Activated CD4-positive, alpha-beta T cell treated with anti-CD3 and anti-CD28 coated beads for 36 hours (primary cell): Measurements from ENCODE around the gene CYB5RL. TPM values are rescaled to one million over a fixed set of nuclear protein-coding genes. Genes with fewer than 3 reads are reported as not detected.
A peak's percentile ranks its signal among the peaks of the same experiment; 100 is the strongest.

ENCODE experiments used
- ATAC-seq: fragments of 200-7000 bp; cut with Tn5 transposase; one replicate; pipeline ENCODE4 v1.10.0; 2021; ENCODE audit warnings: mild to moderate bottlenecking, moderate library complexity
- CTCF ChIA-PET: fragments of 350-600 bp; sonication (Branson Sonifier 250); formaldehyde crosslinking; loops from one replicate; lab custom pipeline; 2021; ENCODE audit warnings: antibody characterized with exemption; lab: Charles Lee
- POLR2A ChIA-PET: fragments of 350-600 bp; sonication (Branson Sonifier 250); formaldehyde crosslinking; loops from one replicate; lab custom pipeline; 2021; ENCODE audit warnings: antibody characterized with exemption, inconsistent platforms; lab: Charles Lee
- DNase-seq: peaks from one replicate; pipeline ENCODE4 v3.0.0-alpha.2; 2020
- H3K27ac Mint-ChIP-seq: one replicate; pipeline ENCODE4 v1.8.0; 2021; ENCODE audit warnings: mixed read lengths
- H3K27me3 Mint-ChIP-seq: one replicate; pipeline ENCODE4 v1.8.0; 2021; ENCODE audit warnings: mixed read lengths
- H3K36me3 Mint-ChIP-seq: one replicate; pipeline ENCODE4 v1.8.0; 2021; ENCODE audit warnings: low read depth, mixed read lengths
- H3K4me1 Mint-ChIP-seq: one replicate; pipeline ENCODE4 v1.8.0; 2021; ENCODE audit warnings: mixed read lengths
- H3K4me3 Mint-ChIP-seq: one replicate; pipeline ENCODE4 v1.8.0; 2021; ENCODE audit warnings: mild to moderate bottlenecking, moderate library complexity, mixed read lengths
- H3K9me3 Mint-ChIP-seq: one replicate; pipeline ENCODE4 v1.8.0; 2021; ENCODE audit warnings: low read depth, mixed read lengths
- intact Hi-C, 2 experiments: fragments of 100-400 bp; cut with DNase I in 1 of 2; cut with micrococcal nuclease in 1 of 2; formaldehyde crosslinking; loops; one replicate each; pipeline versions ENCODE4 v1.14.2 to v1.15.1; 2022 to 2024; cut with DNase I, micrococcal nuclease
- total RNA-seq, 2 experiments: library from RNA; stranded (reverse); gene quantifications; one replicate each; pipeline ENCODE4 v1.2.3, GENCODE V29; 2021

The CYB5RL gene
- total RNA-seq, 2 experiments from 2014 or later = 13.1 to 13.5 TPM

DNA sequence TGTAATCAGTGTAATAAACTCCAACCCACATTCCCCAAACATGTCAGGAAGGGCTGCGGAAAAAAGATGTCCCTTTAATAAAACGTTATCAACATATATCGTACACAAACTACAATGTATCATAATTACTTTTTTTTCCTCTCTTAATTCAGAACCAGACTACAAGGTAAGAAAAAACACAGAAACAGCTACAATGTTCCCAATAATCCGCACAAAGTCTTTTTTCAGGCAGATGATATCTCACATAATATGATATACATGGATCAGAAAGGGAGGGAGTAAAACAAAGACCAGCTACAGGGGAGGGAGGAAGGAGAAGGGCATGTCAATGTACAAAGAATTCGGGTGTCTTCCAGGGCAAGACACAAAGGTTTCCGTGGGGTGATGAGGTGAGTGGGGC is 25.5 kb upstream of the CYB5RL start:
- no peaks in the 10 kb centered on the region for H3K27me3 Mint-ChIP-seq
- ATAC-seq = no peak
- H3K36me3 Mint-ChIP-seq = peaks cover 3% of the 10 kb centered on the region
- H3K9me3 Mint-ChIP-seq = no peaks in the 10 kb centered on the region
- intact Hi-C loops = loop anchor here in 1 of 2 experiments (5.0 kb wide), 1 partner anchor 177 kb away; no protein-coding TSS in a partner anchor
- H3K4me3 Mint-ChIP-seq = no peak overlapping the region
- ChIA-PET POLR2A (no interaction called here), CTCF (no interaction called here)
- H3K27ac Mint-ChIP-seq = peak overlapping the region; percentile 16
- no peak for DNase-seq
- H3K4me1 Mint-ChIP-seq = peaks cover 15% of the 10 kb centered on the region

DNA sequence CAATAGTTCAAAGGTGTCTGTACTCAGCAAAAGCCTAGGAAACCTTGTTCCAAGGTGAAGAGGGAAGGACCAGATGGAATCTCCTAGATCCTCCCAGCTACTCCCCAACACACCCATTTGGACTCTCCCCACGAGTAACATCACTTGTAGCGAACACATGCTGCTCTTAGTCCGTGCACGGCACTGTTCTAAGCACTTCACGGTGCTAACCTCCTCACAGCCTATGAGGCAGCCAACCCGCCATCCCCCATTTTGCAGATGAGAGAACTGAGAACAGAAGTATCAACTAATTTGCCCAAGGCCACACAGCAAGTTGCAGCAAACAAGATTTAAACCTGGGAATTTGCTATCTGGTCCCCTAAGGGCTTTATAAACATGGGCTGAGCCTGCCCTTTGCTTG is 24.4 kb upstream of the CYB5RL start:
- CTCF ChIA-PET = no interaction called here
- DNase-seq (no peak), ATAC-seq (no peak)
- no peak overlapping the region for H3K4me3 Mint-ChIP-seq
- no peaks in the 10 kb centered on the region for H3K9me3 Mint-ChIP-seq
- H3K4me1 Mint-ChIP-seq = peaks cover 8% of the 10 kb centered on the region
- intact Hi-C loops = no loop called here
- H3K27me3 Mint-ChIP-seq = no peaks in the 10 kb centered on the region
- POLR2A ChIA-PET = no interaction called here
- H3K36me3 Mint-ChIP-seq = peaks cover 10% of the 10 kb centered on the region
- no peak overlapping the region for H3K27ac Mint-ChIP-seq

DNA sequence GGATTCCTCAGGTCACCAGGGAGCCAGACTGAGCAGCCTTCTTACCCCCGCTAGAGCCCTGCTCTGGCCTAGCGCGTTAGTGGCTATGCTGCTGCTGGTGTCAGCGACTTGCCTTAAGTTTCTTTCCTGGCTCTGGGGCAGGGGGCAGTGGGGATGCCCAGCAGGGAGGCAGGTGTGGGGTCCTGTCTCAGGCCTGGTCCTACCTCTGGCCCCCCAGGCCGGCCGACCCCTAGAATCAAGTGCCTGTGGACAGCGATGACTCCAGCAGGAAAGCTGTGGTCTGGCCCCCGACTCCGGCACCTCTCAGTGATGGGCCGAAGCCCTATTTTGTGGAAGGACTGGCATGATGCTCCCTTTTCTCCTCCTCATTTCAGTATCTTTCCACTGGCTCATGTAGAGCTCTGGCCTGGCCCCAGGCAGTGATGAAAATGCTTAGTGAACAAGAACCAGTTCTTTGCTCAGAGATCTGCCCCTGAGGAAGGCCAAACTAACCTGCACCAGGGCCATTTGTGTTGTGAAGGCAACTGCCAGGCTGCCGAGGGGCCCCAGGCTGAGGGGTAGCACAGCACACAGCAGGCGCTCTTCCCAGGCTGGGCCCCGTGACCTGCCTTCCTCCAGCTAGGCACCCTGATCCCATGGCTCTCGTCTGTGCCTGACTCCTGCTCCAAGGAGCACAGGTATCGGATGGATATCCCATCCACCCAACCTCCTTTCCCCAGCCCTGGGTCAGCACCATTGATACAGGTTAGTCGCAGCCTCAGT is 23.8 kb upstream of the CYB5RL start:
- intact Hi-C loops = no loop called here
- POLR2A ChIA-PET = interaction anchor here (0.6 kb wide), 1 partner anchor 239 kb away, joined by 3 read pairs; no protein-coding TSS in a partner anchor
- Mint-ChIP-seq H3K4me3 (no peak overlapping the region), H3K27ac (no peak overlapping the region), H3K36me3 (peaks cover 12% of the 10 kb centered on the region), H3K4me1 (peaks cover 5% of the 10 kb centered on the region), H3K9me3 (no peaks in the 10 kb centered on the region), H3K27me3 (no peaks in the 10 kb centered on the region)
- ATAC-seq (no peak), DNase-seq (no peak)
- CTCF ChIA-PET = no interaction called here

DNA sequence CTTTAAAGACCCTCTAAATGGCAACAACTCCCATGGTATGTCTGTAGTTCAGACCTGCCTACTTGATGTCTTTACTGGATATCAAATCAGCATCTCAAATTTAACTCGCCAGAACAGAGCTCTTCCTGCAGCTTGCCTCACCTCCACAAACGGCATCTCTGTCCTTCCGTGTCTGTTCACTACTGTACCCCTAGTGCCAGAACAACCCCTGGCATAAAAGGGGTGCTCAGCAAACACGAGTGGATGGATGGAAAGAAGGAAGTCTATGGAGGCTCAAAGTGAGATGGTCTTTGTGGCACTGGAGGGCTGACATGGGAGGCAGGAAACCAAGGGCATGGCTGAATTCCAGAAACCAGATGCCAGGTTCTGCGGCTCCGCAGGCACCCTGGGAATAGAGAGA is 22.9 kb upstream of the CYB5RL start:
- intact Hi-C loops = no loop called here
- no peak overlapping the region for H3K4me3 Mint-ChIP-seq
- DNase-seq (no peak), ATAC-seq (no peak)
- no peaks in the 10 kb centered on the region for H3K27me3 Mint-ChIP-seq
- POLR2A ChIA-PET = interaction anchor here (0.6 to 1.3 kb wide), 2 partner anchors 23 to 240 kb away, joined by 3 to 5 read pairs; partner anchors contain the start of genes CYB5RL and MRPL37
- CTCF ChIA-PET = no interaction called here
- no peaks in the 10 kb centered on the region for H3K9me3 Mint-ChIP-seq
- peaks cover 5% of the 10 kb centered on the region for H3K4me1 Mint-ChIP-seq
- H3K36me3 Mint-ChIP-seq = peaks cover 13% of the 10 kb centered on the region
- H3K27ac Mint-ChIP-seq = peak overlapping the region; percentile 22

DNA sequence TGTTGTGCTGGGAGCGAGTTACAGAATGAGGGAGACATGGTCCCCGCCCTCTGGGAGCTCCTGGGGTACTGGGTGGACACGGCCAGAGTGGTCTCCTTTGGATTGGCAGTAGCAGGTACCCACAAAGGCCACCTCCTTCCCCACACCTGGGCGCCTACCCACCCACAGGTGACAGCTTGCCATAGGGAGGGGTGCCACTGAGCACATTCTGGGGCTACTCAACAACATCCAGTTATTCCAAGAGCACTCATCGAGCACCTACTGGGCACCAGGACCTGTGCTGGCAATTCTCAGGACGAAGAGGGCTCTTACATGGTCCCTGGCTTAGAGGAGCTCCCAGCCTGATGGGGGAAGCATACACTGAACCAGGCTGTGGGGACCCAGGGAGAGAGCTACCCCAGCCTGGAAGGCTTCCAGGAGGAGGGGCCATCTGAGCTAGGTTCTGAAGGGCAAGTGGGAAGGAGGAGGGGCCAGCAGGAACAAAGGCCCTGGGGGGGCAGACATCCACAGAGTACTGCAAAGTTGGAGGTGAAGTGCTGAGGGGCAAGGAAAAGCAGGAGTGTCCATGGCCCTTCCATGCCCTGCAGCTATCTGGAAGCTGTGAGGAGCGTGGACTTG is 22.1 kb upstream of the CYB5RL start:
- intact Hi-C loops = no loop called here
- no peak overlapping the region for H3K27ac Mint-ChIP-seq
- DNase-seq = no peak
- no peak overlapping the region for H3K4me3 Mint-ChIP-seq
- H3K9me3 Mint-ChIP-seq = no peaks in the 10 kb centered on the region
- peaks cover 5% of the 10 kb centered on the region for H3K4me1 Mint-ChIP-seq
- POLR2A ChIA-PET = interaction anchor here (1.3 kb wide), 1 partner anchor 22 kb away, joined by 5 read pairs; the partner anchor contains the start of genes CYB5RL and MRPL37
- H3K36me3 Mint-ChIP-seq = peaks cover 20% of the 10 kb centered on the region
- H3K27me3 Mint-ChIP-seq = no peaks in the 10 kb centered on the region
- CTCF ChIA-PET = no interaction called here
- ATAC-seq = no peak

DNA sequence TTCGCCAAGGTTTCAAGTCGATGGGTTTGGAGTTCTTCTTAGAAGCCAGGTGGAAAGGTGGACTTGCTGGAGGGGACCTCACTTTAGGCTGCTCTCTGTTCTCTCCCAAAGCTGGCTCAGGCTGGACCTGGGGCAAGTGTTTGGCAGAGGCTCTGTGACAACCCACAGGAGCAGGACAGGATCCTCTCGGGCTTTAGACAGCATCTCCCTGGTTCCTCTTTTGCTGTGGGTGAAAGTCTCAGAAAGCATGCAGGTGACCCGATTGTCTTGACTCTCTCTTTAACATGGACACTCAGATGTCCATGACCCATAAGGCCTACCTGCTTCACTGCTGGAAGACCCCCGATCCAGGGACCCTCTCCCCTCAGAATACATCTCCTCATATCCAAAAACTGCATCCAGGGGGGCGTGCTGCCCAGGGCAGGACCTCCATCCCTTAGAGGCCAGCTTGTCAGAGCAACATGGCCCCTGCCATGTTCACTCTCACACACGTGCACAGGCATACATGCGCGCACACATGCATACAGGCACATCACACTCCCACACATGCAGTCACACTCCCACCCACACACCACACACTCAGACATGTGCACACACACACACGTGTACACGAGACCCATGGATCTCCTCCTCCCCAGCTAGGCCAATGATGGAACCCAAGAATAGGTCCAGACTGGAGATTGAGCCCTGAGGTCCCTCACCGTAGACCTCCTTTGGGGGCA is 21.4 kb upstream of the CYB5RL start:
- CTCF ChIA-PET = interaction anchor here (0.6 to 1.0 kb wide), 3 partner anchors 47 to 789 kb away, joined by 3 to 5 read pairs (median 3); no protein-coding TSS in a partner anchor
- H3K4me3 Mint-ChIP-seq = no peak overlapping the region
- no peaks in the 10 kb centered on the region for H3K27me3 Mint-ChIP-seq
- DNase-seq (no peak), ATAC-seq (no peak)
- peaks cover 5% of the 10 kb centered on the region for H3K4me1 Mint-ChIP-seq
- intact Hi-C loops = no loop called here
- peaks cover 26% of the 10 kb centered on the region for H3K36me3 Mint-ChIP-seq
- H3K27ac Mint-ChIP-seq = no peak overlapping the region
- no peaks in the 10 kb centered on the region for H3K9me3 Mint-ChIP-seq
- POLR2A ChIA-PET = interaction anchor here (1.3 kb wide), 1 partner anchor 22 kb away, joined by 5 read pairs; the partner anchor contains the start of genes CYB5RL and MRPL37

- peak overlapping the region; percentile 74 for H3K27ac Mint-ChIP-seq
- peaks cover 5% of the 10 kb centered on the region for H3K4me1 Mint-ChIP-seq
- ChIA-PET POLR2A (no interaction called here), CTCF (interaction anchor here (0.8 to 1.0 kb wide), 2 partner anchors 48 to 70 kb away, joined by 3 read pairs; no protein-coding TSS in a partner anchor)
- H3K27me3 Mint-ChIP-seq = no peaks in the 10 kb centered on the region
- H3K9me3 Mint-ChIP-seq = no peaks in the 10 kb centered on the region
- DNase-seq (no peak), ATAC-seq (no peak)
- intact Hi-C loops = no loop called here
- H3K36me3 Mint-ChIP-seq = peaks cover 36% of the 10 kb centered on the region
- H3K4me3 Mint-ChIP-seq = no peak overlapping the region
Measured at GRCh38 chr1:54220004-54220811, 20.4 kb upstream of the CYB5RL start.

- CTCF ChIA-PET = no interaction called here
- no peak for ATAC-seq
- POLR2A ChIA-PET = no interaction called here
- no peaks in the 10 kb centered on the region for H3K9me3 Mint-ChIP-seq
- peaks cover 37% of the 10 kb centered on the region for H3K36me3 Mint-ChIP-seq
- H3K4me3 Mint-ChIP-seq = no peak overlapping the region
- H3K4me1 Mint-ChIP-seq = peaks cover 5% of the 10 kb centered on the region
- no peaks in the 10 kb centered on the region for H3K27me3 Mint-ChIP-seq
- intact Hi-C loops = no loop called here
- DNase-seq = no peak
- peak overlapping the region; percentile 74 for H3K27ac Mint-ChIP-seq
Measured at GRCh38 chr1:54219688-54220003, 19.8 kb upstream of the CYB5RL start.

GRCh38 chr1:54218883-54219687 is 19.3 kb upstream of the CYB5RL start:
- Mint-ChIP-seq H3K27ac (no peak overlapping the region), H3K27me3 (no peaks in the 10 kb centered on the region), H3K9me3 (no peaks in the 10 kb centered on the region), H3K4me3 (no peak overlapping the region), H3K36me3 (peaks cover 37% of the 10 kb centered on the region), H3K4me1 (peaks cover 5% of the 10 kb centered on the region)
- intact Hi-C loops = no loop called here
- no peak for DNase-seq
- ChIA-PET POLR2A (interaction anchor here (0.7 kb wide), 1 partner anchor 268 kb away, joined by 3 read pairs; no protein-coding TSS in a partner anchor), CTCF (interaction anchor here (0.6 kb wide), 1 partner anchor 271 kb away, joined by 4 read pairs; no protein-coding TSS in a partner anchor)
- no peak for ATAC-seq

DNA sequence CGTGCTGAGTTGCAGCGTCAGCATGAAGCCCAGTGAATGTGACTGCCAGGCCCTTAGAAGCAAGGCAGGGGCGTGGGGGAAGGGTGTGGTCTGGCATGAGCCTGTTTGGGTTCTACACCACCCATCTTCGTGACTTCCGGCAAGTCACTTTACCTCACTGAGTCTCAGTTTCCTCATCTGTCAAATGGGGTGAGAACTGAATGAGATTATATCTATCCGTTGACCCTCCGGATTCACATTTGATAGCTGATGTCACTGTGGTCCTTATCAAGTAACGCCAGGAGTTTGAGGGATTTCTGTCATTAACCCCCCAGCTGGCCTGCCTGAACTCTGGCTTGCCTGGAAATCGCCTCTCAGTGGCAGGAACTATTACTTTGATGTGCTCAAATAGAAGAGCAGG is 15.7 kb upstream of the CYB5RL start:
- peaks cover 3% of the 10 kb centered on the region for H3K4me1 Mint-ChIP-seq
- peaks cover 62% of the 10 kb centered on the region for H3K36me3 Mint-ChIP-seq
- ATAC-seq (no peak), DNase-seq (no peak)
- no peak overlapping the region for H3K27ac Mint-ChIP-seq
- no peak overlapping the region for H3K4me3 Mint-ChIP-seq
- H3K9me3 Mint-ChIP-seq = no peaks in the 10 kb centered on the region
- intact Hi-C loops = no loop called here
- ChIA-PET POLR2A (no interaction called here), CTCF (no interaction called here)
- no peaks in the 10 kb centered on the region for H3K27me3 Mint-ChIP-seq
